Body of pancreas (tissue), 4 donors: ENCODE data around the gene ASB18.

ENCODE experiments used
- CTCF ChIP-seq, 7 experiments: fragments of 450-650 bp in 4 of 7; fragments of 200-600 bp in 3 of 7; sonication (generic) in 3 of 7; IDR thresholded peaks; one replicate each; pipeline ENCODE4 v1.5.1; 2016 to 2019; ENCODE audit warnings: antibody characterized with exemption in 7 of 7
- POLR2A ChIP-seq, 3 donors: fragments of 450-650 bp; IDR thresholded peaks; one replicate each; pipeline ENCODE4 v1.6.1; 2016; ENCODE audit warnings: antibody characterized with exemption in 3 of 3, mild to moderate bottlenecking in 2 of 3

GRCh38 chr2:236273126-236273525, 8.9 kb upstream of the ASB18 start:
- TF ChIP-seq CTCF (IDR thresholded peaks at IDR 0.05) (no peak), POLR2A (IDR thresholded peaks at IDR 0.05) (no peak)
